22Rv1 (cell line): ENCODE results near the gene STAC3.
"Not testable (repeated sequence)": the region's sequence is repeated elsewhere in the genome, so short reads cannot be mapped to it uniquely, and the experiment has no call there.

Experiments used
- ZFX ChIP-seq: fragments of 450-650 bp; IDR thresholded peaks from 2 replicates; pipeline ENCODE4 v1.6.1; 2017; ENCODE audit warnings: antibody characterized with exemption, borderline replicate concordance
- TF ChIP-seq, protein P1 (sequence below): fragments of 450-650 bp; IDR thresholded peaks from 2 replicates; pipeline ENCODE4 v1.5.1; 2017; ENCODE audit warnings: mild to moderate bottlenecking

DNA sequence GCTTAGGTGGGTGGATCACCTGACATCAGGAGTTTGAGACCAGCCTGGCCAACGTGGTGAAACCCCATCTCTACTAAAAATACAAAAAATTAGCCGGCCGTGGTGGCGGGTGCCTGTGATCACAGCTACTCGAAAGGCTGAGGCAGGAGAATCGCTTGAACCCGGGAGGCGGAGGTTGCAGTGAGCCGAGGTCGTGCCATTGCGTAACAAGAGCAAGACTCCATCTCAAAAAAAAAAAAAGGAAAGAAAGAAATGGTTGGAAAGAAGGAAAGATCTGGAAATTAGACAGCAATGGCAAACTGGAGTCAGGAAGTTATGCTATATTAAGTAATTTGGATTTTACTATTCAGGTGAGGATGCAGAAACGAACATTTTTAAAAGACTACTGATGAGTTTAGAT lies 31.1 kb upstream of the STAC3 start:
- TF ChIP-seq, protein P1, sequence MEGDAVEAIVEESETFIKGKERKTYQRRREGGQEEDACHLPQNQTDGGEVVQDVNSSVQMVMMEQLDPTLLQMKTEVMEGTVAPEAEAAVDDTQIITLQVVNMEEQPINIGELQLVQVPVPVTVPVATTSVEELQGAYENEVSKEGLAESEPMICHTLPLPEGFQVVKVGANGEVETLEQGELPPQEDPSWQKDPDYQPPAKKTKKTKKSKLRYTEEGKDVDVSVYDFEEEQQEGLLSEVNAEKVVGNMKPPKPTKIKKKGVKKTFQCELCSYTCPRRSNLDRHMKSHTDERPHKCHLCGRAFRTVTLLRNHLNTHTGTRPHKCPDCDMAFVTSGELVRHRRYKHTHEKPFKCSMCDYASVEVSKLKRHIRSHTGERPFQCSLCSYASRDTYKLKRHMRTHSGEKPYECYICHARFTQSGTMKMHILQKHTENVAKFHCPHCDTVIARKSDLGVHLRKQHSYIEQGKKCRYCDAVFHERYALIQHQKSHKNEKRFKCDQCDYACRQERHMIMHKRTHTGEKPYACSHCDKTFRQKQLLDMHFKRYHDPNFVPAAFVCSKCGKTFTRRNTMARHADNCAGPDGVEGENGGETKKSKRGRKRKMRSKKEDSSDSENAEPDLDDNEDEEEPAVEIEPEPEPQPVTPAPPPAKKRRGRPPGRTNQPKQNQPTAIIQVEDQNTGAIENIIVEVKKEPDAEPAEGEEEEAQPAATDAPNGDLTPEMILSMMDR, result not testable (repeated sequence)
- TF ChIP-seq ZFX, result not testable (repeated sequence)
